GM10248 (cell line): Measurements from ENCODE around the gene LINC01488.

Experiments used
- CTCF ChIA-PET: fragments of 300-600 bp; sonication (Branson Sonifier 250); formaldehyde crosslinking; extraction: SDS; loops from one replicate; lab custom pipeline; 2021; ENCODE audit warnings: antibody characterized with exemption; lab: Yijun Ruan, JAX
- POLR2A ChIA-PET: fragments of 350-650 bp; sonication (Branson Sonifier 250); formaldehyde crosslinking; extraction: SDS; loops from one replicate; lab custom pipeline; 2020; ENCODE audit warnings: antibody characterized with exemption; lab: Yijun Ruan, JAX
- DNase-seq: peaks from one replicate; pipeline ENCODE4 v3.0.0; 2012; ENCODE audit errors: extremely low spot score
- CTCF ChIP-seq: IDR thresholded peaks from 2 replicates; pipeline ENCODE4 v1.5.1; 2012; ENCODE audit warnings: mild to moderate bottlenecking, low read depth; ENCODE audit errors: extremely low read depth, missing control alignments, control extremely low read depth

Gene LINC01488

GRCh38 chr11:69523453-69523852, 42.0 kb downstream of the LINC01488 start:
- ChIA-PET POLR2A (no interaction called here), CTCF (no interaction called here)
- no peak for TF ChIP-seq CTCF
- DNase-seq = no peak

- POLR2A ChIA-PET = no interaction called here
- no peak for DNase-seq
- TF ChIP-seq CTCF = no peak
- CTCF ChIA-PET = no interaction called here
These were observed 42.9 kb downstream of the LINC01488 start for GRCh38 chr11:69524291-69524882.

GRCh38 chr11:69524991-69525411, 43.5 kb downstream of the LINC01488 start:
- ChIA-PET CTCF (no interaction called here), POLR2A (no interaction called here)
- DNase-seq = no peak
- no peak for TF ChIP-seq CTCF

- DNase-seq = no peak
These were observed 44.3 kb downstream of the LINC01488 start for GRCh38 chr11:69525516-69526452.

GRCh38 chr11:69526453-69526810, 45.0 kb downstream of the LINC01488 start:
- DNase-seq = no peak
- ChIA-PET CTCF (no interaction called here), POLR2A (no interaction called here)
- TF ChIP-seq CTCF = no peak

More at GRCh38 chr11:69525516-69526452, 44.3 kb downstream of the LINC01488 start:
- CTCF ChIA-PET = no interaction called here
- POLR2A ChIA-PET = no interaction called here
- TF ChIP-seq CTCF = no peak

GRCh38 chr11:69529001-69529400, 47.5 kb downstream of the LINC01488 start:
- no peak for TF ChIP-seq CTCF
- ChIA-PET CTCF (no interaction called here), POLR2A (no interaction called here)
- no peak for DNase-seq
